DMS114 treated with DMSO at 0.1 percent for 48 hours (cell line): ENCODE results near the gene OPRL1.

ENCODE experiments used
- DNase-seq: peaks from one replicate; lab custom pipeline; 2025; ENCODE audit not compliant: unreplicated experiment; lab: John Stamatoyannopoulos, UW

The OPRL1 gene

DNA sequence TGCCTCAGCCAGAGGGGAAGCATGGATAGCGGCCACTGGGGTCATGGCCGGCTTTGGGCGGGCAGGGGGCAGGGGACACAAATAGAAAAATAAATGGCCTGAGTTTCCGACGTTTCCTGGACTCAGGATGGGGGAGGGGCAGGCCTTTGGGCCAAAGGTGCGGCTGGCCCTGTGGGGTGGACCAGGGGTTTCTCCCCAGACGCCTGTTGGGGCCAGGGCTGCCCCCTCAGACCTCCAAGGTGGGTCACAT is 23.3 kb upstream of the OPRL1 start:
- no peak for DNase-seq

GRCh38 chr20:64056889-64057627 is 22.8 kb upstream of the OPRL1 start:
- no peak for DNase-seq

DNA sequence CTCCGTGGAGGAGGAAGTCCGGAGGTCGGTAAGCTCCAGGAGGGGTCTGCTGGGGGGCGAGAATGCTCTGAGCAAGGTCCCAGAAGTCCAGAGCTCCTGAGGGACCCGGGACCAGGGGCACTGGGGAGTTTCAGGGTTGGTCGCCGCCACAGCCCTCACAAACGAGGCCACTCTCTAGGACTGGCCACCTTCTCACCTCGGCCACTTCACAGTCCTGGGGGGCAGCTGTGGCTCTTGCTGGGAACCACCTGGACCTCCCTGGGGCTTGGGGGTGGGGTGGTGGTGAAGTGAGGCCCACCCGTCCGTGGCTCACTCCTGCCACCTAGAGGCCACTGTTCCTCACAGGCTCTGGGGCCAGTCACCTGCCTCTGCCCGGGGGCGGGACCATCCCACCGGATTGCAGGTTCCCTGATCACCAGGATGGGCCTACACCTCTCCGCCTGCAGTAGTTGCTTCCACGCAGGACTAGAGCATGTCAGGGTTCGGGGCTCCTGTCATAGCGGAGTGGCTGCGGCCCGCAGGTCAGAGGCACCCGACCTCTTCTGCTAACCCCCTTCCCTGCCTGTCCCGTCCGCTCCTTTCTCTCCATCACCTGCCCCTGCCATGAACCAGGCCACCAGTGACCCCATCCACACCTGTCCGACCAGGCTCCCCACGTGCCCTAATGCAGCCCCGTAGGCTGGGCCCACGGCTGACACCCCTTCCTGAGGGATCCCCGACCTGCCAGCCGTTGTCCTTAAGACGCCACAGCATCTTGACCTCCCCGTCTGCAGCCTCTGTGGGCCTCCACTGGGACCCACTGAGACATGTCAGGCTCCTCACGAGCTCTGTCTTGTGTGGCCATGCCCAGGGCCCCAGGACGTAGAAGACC is 22.0 kb upstream of the OPRL1 start:
- DNase-seq, result peak; percentile 31

DNA sequence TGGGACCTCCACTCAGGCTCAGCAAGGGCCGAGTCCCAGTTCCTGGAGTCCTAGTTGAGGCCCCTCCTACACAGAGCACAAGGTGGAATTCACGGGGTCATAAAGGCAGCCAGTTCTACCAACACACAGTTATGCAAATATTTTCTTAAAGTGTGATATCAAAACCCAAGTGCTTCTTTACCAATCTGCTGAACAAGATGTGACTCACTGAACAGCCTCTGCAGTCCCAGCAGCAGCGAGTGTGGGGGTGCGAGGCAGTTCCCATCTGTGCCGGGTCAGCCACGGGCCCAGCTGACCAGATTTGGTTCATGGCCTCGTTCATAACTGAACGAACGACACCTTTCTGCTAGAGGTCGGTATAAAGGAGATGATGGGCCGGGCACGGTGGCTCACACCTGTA is 21.3 kb upstream of the OPRL1 start:
- DNase-seq, result no peak

GRCh38 chr20:64062276-64062595 is 17.6 kb upstream of the OPRL1 start:
- no peak for DNase-seq

GRCh38 chr20:64062596-64063388 is 17.1 kb upstream of the OPRL1 start, which contains the start of gene TCEA2:
TCEA2 (plus strand) TSS chr20:64063198; CDS start chr20:64063313, 115 bp downstream.
- DNase-seq, result peak; percentile 91

- no peak for DNase-seq
Observed at GRCh38 chr20:64063389-64064144, 16.3 kb upstream of the OPRL1 start.

GRCh38 chr20:64064145-64064698 is 15.7 kb upstream of the OPRL1 start:
- DNase-seq, result no peak

- DNase-seq, result no peak
Observed at GRCh38 chr20:64065062-64065973, 14.6 kb upstream of the OPRL1 start.

- DNase-seq, result no peak
Observed at GRCh38 chr20:64065974-64066343, 13.9 kb upstream of the OPRL1 start.

- DNase-seq, result no peak
Observed at GRCh38 chr20:64067005-64067632, 12.8 kb upstream of the OPRL1 start.

DNA sequence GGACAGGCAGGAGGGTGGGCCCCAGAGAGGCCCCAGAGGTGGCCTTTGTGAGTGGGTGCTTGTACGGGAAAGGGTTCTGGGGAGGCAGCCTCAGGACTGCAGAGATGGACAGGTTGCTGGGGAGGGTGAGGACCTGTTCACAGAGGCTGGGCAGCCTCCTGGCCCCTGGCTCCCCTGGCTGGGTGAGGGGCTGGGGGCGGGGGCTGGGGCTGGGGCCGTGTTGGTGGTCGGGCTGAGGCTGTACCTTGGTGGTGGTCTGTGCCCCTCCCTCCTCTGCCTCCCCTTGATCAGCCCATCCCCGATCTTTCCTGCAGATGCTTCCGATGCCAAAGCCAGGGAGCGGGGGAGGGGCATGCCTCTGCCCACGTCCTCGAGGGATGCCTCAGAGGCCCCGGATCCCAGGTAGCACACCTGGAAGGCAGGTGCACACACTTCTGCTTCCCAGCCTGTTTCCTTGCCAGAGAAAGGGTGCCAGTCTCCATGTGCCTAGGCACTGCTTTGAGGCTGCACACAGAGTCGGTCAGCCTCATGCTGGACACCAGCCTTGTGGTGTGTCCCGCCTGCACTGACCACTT is 12.1 kb upstream of the OPRL1 start:
- no peak for DNase-seq

DNA sequence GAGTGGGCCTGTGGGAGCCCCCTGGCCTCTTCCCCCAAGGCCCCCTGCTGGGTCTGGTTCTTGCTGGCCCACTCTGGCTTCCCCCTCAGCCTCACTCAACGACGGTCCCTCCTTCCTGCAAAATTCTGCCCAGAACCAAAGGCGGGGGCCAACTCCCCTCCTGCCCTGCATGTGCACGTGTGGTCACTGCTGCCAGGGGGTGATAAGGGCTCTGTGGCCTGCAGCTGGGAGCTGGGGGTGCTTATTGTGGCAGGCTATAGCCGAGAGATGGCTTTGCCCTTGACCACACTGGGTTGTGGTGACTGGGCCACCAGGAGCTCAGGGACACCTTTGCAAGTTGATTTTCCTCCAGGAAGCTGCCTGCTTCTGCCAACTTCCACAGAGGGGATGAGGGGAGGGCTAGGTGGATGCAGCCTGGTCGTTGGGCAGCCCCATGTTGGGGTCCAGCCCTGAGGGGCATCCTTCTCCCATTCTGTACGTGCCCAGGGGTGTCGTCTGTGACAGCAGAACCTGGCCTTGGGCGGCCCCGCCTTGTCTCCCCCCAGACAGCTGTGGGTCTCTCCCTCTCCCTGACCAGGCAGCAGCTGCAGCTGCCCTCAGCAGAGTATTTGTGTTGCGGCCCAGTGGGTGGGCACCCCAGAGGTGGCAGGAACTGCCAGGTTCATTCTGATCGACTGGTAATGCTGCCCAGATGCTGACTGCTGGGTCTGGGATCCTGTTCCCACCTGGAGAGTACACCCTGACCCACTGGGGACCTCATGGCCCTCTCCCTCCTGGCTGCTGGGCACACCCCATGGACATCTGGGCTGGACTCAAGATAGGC is 11.3 kb upstream of the OPRL1 start:
- no peak for DNase-seq

DNA sequence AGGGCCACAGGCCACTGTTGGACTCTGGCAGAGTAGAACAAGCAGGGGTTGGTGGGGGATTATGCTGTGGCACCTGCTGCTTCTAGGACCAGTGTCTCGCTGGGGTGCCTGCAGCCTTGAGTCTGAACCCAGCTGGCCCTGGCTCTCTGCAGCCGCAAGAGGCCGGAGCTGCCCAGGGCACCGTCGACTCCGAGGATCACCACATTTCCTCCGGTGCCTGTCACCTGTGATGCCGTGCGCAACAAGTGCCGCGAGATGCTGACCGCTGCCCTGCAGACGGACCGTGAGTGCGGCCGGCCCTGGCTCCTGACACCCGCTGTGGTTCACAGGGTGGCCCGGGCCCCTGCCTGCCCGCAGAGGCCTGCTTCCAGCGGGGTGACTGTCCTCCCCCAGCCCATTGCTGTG is 10.7 kb upstream of the OPRL1 start:
- DNase-seq, result no peak

DNA sequence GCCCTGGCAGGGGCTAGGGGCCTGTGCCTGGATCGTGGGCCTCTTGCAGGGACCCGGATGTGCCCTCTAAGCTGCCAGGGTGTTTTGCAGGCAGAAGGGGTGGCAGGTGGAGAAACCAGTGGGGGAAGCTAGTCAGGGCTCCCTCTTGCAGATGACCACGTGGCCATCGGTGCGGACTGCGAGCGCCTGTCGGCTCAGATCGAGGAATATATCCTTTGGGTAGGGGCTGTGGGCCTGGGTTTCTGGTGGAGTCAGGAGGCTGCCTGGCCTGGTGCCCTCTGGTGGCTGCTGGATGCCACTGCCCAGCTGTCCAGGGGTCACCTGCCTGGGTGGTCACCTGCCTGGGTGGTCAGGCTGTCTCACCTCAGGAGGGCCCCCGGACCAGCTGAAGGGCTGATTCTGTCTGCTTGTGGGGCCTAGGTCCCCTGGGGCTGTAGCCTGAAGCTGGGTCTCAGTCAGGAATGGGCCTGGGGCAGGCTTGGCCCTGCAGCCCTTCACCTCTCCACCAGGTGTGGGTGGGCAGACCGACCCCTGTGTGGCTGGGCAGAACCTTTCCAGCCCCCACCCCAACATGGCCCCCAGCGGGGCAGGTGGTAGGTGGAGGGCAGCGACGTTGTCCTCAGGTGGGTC is 10.2 kb upstream of the OPRL1 start:
- DNase-seq, result no peak

GRCh38 chr20:64070244-64070993 is 9.5 kb upstream of the OPRL1 start:
- DNase-seq, result no peak
